ENCODE results near the gene ZNF516.

Gene ZNF516

GRCh38 chr18:76382275-76382674 lies 112.8 kb downstream of the ZNF516 start:
- Histone ChIP-seq H2BK120ac (ENCODE audit: low read depth, low read length) (no peak overlapping the region), H2AK5ac (ENCODE audit: low read length, severe bottlenecking) (no peak overlapping the region), H3K4ac (ENCODE audit: low read depth in 1 of 2, low read length in 2 of 2) (no peak overlapping the region), H3K79me1 (replicated peaks; ENCODE audit: low read length, poor library complexity, severe bottlenecking) (peaks cover 47% of the 10 kb centered on the region), H3K9ac (ENCODE audit: low read length) (no peak overlapping the region), H3K23ac (ENCODE audit: low read length in 2 of 2) (no peak overlapping the region), H3K18ac (ENCODE audit: low read depth in 1 of 2, low read length in 2 of 2) (no peak overlapping the region), H2AFZ (ENCODE audit: low read depth, low read length) (no peak overlapping the region), H2BK5ac (ENCODE audit: low read depth, low read length, poor library complexity, severe bottlenecking) (no peak overlapping the region), H3K4me2 (ENCODE audit: low read length, poor library complexity, severe bottlenecking) (no peak overlapping the region), H3K4me1 (ENCODE audit: control insufficient read depth, insufficient read depth, low read depth, low read length) (peaks cover 3% of the 10 kb centered on the region), H3K14ac (ENCODE audit: low read length in 2 of 2) (no peak overlapping the region), H3K4me3 (ENCODE audit: insufficient read depth in 1 of 2, low read depth in 1 of 2, low read length in 2 of 2) (no peak overlapping the region), H3K36me3 (ENCODE audit: control insufficient read depth in 1 of 2, insufficient read depth in 2 of 2, low read depth in 1 of 2, low read length in 2 of 2) (peaks cover 25 to 42% of the 10 kb centered on the region in 2 experiments), H4K91ac (ENCODE audit: low read length) (no peak overlapping the region), H2BK12ac (ENCODE audit: low read length in 2 of 2) (no peak overlapping the region), H3K27me3 (ENCODE audit: control insufficient read depth in 1 of 2, insufficient read depth in 1 of 2, low read length in 2 of 2) (no peaks in the 10 kb centered on the region), H4K8ac (ENCODE audit: low read length) (no peak overlapping the region), H3K9me3 (ENCODE audit: control insufficient read depth, low read length) (no peaks in the 10 kb centered on the region), H3K27ac (ENCODE audit: low read length, poor library complexity, severe bottlenecking) (no peak overlapping the region), H2BK15ac (ENCODE audit: low read depth, poor library complexity, severe bottlenecking) (no peak overlapping the region)
- WGBS = 70% methylated on average over 8 of the region's 8 CpGs
- DNase-seq = peak; percentile 32

DNA sequence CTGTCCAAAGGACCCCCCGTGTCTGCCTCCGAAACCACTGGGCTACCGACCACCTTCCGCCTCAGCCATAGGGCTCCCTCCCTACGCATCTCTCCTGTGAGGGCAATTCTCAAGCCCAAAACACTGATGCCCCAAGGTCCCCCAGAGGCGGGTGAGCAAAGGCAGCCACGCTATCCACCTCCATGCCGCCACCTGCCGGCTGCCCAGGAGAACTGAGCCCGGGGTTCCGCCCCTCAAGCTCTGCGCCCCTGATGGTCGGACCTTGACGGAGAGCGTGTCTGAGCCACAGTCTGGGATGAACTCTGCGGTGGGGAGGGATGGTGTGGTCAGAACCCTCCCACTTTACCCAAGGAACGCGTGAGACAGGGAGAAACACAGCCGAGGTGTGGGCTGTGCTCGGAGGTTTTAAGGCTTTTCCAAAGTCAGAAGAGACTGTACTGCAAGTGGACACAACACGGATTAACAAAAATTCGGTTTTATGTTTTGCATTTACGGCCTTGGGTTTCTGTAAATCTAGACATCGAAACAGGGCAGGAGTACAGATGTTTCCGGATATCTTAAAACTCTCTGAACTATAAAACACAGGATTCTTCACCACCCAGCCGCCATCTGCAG lies 114.1 kb downstream of the ZNF516 start:
- Histone ChIP-seq H2BK5ac (ENCODE audit: low read depth, low read length, poor library complexity, severe bottlenecking) (no peak overlapping the region), H2BK15ac (ENCODE audit: low read depth, poor library complexity, severe bottlenecking) (no peak overlapping the region), H3K36me3 (ENCODE audit: control insufficient read depth in 1 of 2, insufficient read depth in 2 of 2, low read depth in 1 of 2, low read length in 2 of 2) (peaks cover 33 to 44% of the 10 kb centered on the region in 2 experiments), H4K8ac (ENCODE audit: low read length) (no peak overlapping the region), H3K4me3 (ENCODE audit: insufficient read depth in 1 of 2, low read depth in 1 of 2, low read length in 2 of 2) (no peak overlapping the region), H3K4me2 (ENCODE audit: low read length, poor library complexity, severe bottlenecking) (no peak overlapping the region), H2BK120ac (ENCODE audit: low read depth, low read length) (no peak overlapping the region), H4K91ac (ENCODE audit: low read length) (no peak overlapping the region), H3K18ac (ENCODE audit: low read depth in 1 of 2, low read length in 2 of 2) (no peak overlapping the region), H3K79me1 (replicated peaks; ENCODE audit: low read length, poor library complexity, severe bottlenecking) (peaks cover 46% of the 10 kb centered on the region), H2BK12ac (ENCODE audit: low read length in 2 of 2) (no peak overlapping the region), H2AFZ (ENCODE audit: low read depth, low read length) (no peak overlapping the region), H3K14ac (ENCODE audit: low read length in 2 of 2) (no peak overlapping the region), H3K4ac (ENCODE audit: low read depth in 1 of 2, low read length in 2 of 2) (no peak overlapping the region), H3K27me3 (ENCODE audit: control insufficient read depth in 1 of 2, insufficient read depth in 1 of 2, low read length in 2 of 2) (no peaks in the 10 kb centered on the region), H3K23ac (ENCODE audit: low read length in 2 of 2) (no peak overlapping the region), H3K27ac (ENCODE audit: low read length, poor library complexity, severe bottlenecking) (no peak overlapping the region), H2AK5ac (ENCODE audit: low read length, severe bottlenecking) (no peak overlapping the region), H3K4me1 (ENCODE audit: control insufficient read depth, insufficient read depth, low read depth, low read length) (no peaks in the 10 kb centered on the region), H3K9ac (ENCODE audit: low read length) (no peak overlapping the region), H3K9me3 (ENCODE audit: control insufficient read depth, low read length) (no peaks in the 10 kb centered on the region)
- WGBS = 74% methylated on average over 25 of the region's 26 CpGs
- DNase-seq = peak; percentile 24

DNA sequence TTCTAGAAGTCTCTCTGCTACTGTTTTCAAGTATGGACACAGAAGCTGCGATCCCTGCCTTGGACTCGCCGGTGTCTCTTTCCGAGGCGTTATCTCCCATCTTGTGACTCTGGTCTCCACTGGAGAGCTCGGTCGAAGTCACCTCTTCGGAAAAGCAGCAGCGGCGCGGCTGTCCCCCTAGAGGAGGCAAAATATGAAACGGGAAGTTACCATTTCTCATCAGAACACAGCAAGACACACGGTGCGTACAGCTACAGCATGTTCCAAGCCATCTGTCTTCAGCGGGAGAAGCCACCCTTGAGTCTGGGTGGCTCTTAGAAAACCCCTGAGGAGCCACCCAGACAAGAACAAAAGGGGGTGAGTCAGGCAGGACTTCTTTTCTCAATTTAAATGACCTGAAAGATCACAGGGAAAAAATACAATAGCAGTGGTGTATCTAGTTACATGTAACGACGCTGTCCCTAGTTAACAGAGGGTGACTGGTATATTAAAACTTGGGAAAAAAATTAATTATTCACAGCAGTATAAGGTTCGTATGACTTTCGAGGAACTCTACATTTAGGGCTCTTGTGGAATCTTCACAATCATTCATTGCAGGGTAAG lies 114.8 kb downstream of the ZNF516 start:
- Histone ChIP-seq H3K9me3 (ENCODE audit: control insufficient read depth, low read length) (no peaks in the 10 kb centered on the region), H3K27ac (ENCODE audit: low read length, poor library complexity, severe bottlenecking) (no peak overlapping the region), H2BK12ac (ENCODE audit: low read length in 2 of 2) (no peak overlapping the region), H3K4me1 (ENCODE audit: control insufficient read depth, insufficient read depth, low read depth, low read length) (no peaks in the 10 kb centered on the region), H3K18ac (ENCODE audit: low read depth in 1 of 2, low read length in 2 of 2) (no peak overlapping the region), H3K14ac (ENCODE audit: low read length in 2 of 2) (no peak overlapping the region), H3K4ac (ENCODE audit: low read depth in 1 of 2, low read length in 2 of 2) (no peak overlapping the region), H2BK120ac (ENCODE audit: low read depth, low read length) (no peak overlapping the region), H3K9ac (ENCODE audit: low read length) (no peak overlapping the region), H3K79me1 (replicated peaks; ENCODE audit: low read length, poor library complexity, severe bottlenecking) (peaks cover 46% of the 10 kb centered on the region), H3K27me3 (ENCODE audit: control insufficient read depth in 1 of 2, insufficient read depth in 1 of 2, low read length in 2 of 2) (no peaks in the 10 kb centered on the region), H4K91ac (ENCODE audit: low read length) (no peak overlapping the region), H4K8ac (ENCODE audit: low read length) (no peak overlapping the region), H2BK15ac (ENCODE audit: low read depth, poor library complexity, severe bottlenecking) (no peak overlapping the region), H2AFZ (ENCODE audit: low read depth, low read length) (no peak overlapping the region), H3K23ac (ENCODE audit: low read length in 2 of 2) (no peak overlapping the region), H3K36me3 (ENCODE audit: control insufficient read depth in 1 of 2, insufficient read depth in 2 of 2, low read depth in 1 of 2, low read length in 2 of 2) (peaks cover 33 to 42% of the 10 kb centered on the region in 2 experiments), H2BK5ac (ENCODE audit: low read depth, low read length, poor library complexity, severe bottlenecking) (no peak overlapping the region), H3K4me3 (ENCODE audit: insufficient read depth in 1 of 2, low read depth in 1 of 2, low read length in 2 of 2) (no peak overlapping the region), H2AK5ac (ENCODE audit: low read length, severe bottlenecking) (no peak overlapping the region), H3K4me2 (ENCODE audit: low read length, poor library complexity, severe bottlenecking) (no peak overlapping the region)
- WGBS = 90% methylated on average over 19 of the region's 19 CpGs
- DNase-seq = no peak

- Histone ChIP-seq H3K79me1 (replicated peaks; ENCODE audit: low read length, poor library complexity, severe bottlenecking) (peaks cover 43% of the 10 kb centered on the region), H3K9me3 (ENCODE audit: control insufficient read depth, low read length) (no peaks in the 10 kb centered on the region), H3K27ac (ENCODE audit: low read length, poor library complexity, severe bottlenecking) (no peak overlapping the region), H3K23ac (ENCODE audit: low read length in 2 of 2) (no peak overlapping the region), H3K4ac (ENCODE audit: low read depth in 1 of 2, low read length in 2 of 2) (no peak overlapping the region), H2AK5ac (ENCODE audit: low read length, severe bottlenecking) (no peak overlapping the region), H2BK15ac (ENCODE audit: low read depth, poor library complexity, severe bottlenecking) (no peak overlapping the region), H3K14ac (ENCODE audit: low read length in 2 of 2) (no peak overlapping the region), H2BK12ac (ENCODE audit: low read length in 2 of 2) (no peak overlapping the region), H3K27me3 (ENCODE audit: control insufficient read depth in 1 of 2, insufficient read depth in 1 of 2, low read length in 2 of 2) (no peaks in the 10 kb centered on the region), H3K18ac (ENCODE audit: low read depth in 1 of 2, low read length in 2 of 2) (no peak overlapping the region), H4K91ac (ENCODE audit: low read length) (no peak overlapping the region), H3K4me1 (ENCODE audit: control insufficient read depth, insufficient read depth, low read depth, low read length) (no peaks in the 10 kb centered on the region), H3K9ac (ENCODE audit: low read length) (no peak overlapping the region), H2BK120ac (ENCODE audit: low read depth, low read length) (no peak overlapping the region), H4K8ac (ENCODE audit: low read length) (no peak overlapping the region), H3K4me3 (ENCODE audit: insufficient read depth in 1 of 2, low read depth in 1 of 2, low read length in 2 of 2) (no peak overlapping the region), H2BK5ac (ENCODE audit: low read depth, low read length, poor library complexity, severe bottlenecking) (no peak overlapping the region), H3K4me2 (ENCODE audit: low read length, poor library complexity, severe bottlenecking) (no peak overlapping the region), H3K36me3 (ENCODE audit: control insufficient read depth in 1 of 2, insufficient read depth in 2 of 2, low read depth in 1 of 2, low read length in 2 of 2) (peaks cover 33 to 35% of the 10 kb centered on the region in 2 experiments), H2AFZ (ENCODE audit: low read depth, low read length) (no peak overlapping the region)
- no peak for DNase-seq
- 97% methylated on average over 53 of the region's 53 CpGs for WGBS
Observed at GRCh38 chr18:76379226-76380126, 115.6 kb downstream of the ZNF516 start.
